ENCODE measurements around the gene DDX5.

Gene DDX5

GRCh38 chr17:64502021-64502420, 4.1 kb downstream of the DDX5 start:
- 95% methylated on average over 3 of the region's 3 CpGs for WGBS

DNA sequence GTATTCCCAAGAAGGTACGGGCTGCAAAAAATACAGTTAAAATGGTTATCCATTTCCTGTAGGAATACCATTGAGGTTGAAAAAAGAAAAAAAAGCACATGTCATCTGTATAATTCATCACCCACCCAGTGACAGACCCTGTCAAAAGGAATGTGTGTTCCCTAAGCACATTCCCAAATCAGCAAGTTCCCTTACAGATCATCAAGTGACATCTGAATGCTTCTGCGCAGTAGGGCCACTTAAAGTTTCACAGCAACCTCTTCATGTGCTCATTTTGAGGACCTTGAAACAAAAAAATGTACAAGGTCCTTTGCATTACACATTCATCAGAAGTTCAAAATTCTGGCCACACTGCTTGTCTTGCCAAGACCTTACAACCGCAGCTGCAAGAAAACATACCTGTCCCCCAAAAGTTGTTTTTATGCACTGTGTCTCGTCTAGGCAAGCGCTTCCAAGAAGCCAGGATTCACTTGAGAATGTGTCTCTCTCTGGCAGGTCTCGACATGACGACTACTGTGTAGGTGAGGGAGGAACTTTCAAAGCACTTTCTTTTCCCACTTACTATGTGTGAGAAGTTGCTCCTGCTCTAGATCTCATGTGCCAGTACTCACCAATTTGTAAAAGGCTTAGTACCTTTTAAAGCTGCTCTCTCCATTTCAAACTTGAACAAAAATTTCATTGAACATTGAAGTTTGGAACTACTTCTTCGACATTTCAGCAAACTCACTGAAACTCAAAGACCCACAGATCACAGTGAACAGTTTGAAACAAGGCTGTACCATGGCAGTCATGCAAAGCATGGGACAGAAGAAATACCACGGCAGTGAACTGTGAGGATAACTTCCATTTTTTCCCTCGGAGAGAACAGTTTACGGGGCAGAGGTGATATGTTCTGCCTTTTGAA, 5.0 kb downstream of the DDX5 start:
- Histone ChIP-seq H2BK5ac (ENCODE audit: low read depth, low read length, poor library complexity, severe bottlenecking) (no peak overlapping the region), H2BK120ac (ENCODE audit: low read depth, low read length) (no peak overlapping the region), H4K91ac (ENCODE audit: low read length) (no peak overlapping the region), H3K9ac (ENCODE audit: low read length) (peak overlapping the region; percentile 100), H3K9me3 (ENCODE audit: control insufficient read depth, low read length) (no peaks in the 10 kb centered on the region), H3K4me1 (ENCODE audit: control insufficient read depth, insufficient read depth, low read depth, low read length) (peaks cover 3% of the 10 kb centered on the region), H2AK5ac (ENCODE audit: low read length, severe bottlenecking) (no peak overlapping the region), H2BK12ac (ENCODE audit: low read length in 2 of 2) (no peak overlapping the region), H2BK15ac (ENCODE audit: low read depth, poor library complexity, severe bottlenecking) (no peak overlapping the region), H3K14ac (ENCODE audit: low read length in 2 of 2) (no peak overlapping the region), H3K4me2 (ENCODE audit: low read length, poor library complexity, severe bottlenecking) (no peak overlapping the region), H3K18ac (ENCODE audit: low read depth in 1 of 2, low read length in 2 of 2) (no peak overlapping the region), H3K27ac (ENCODE audit: low read length, poor library complexity, severe bottlenecking) (no peak overlapping the region), H3K23ac (ENCODE audit: low read length in 2 of 2) (peak overlapping the region in 1 of 2 experiments; percentile 56), H3K36me3 (ENCODE audit: control insufficient read depth in 1 of 2, insufficient read depth in 2 of 2, low read depth in 1 of 2, low read length in 2 of 2) (peaks cover 12 to 76% of the 10 kb centered on the region in 2 experiments), H3K4me3 (ENCODE audit: insufficient read depth in 1 of 2, low read depth in 1 of 2, low read length in 2 of 2) (peak overlapping the region in 1 of 2 experiments; percentile 31), H4K8ac (ENCODE audit: low read length) (no peak overlapping the region), H2AFZ (ENCODE audit: low read depth, low read length) (no peak overlapping the region), H3K27me3 (ENCODE audit: control insufficient read depth in 1 of 2, insufficient read depth in 1 of 2, low read length in 2 of 2) (no peaks in the 10 kb centered on the region), H3K79me1 (replicated peaks; ENCODE audit: low read length, poor library complexity, severe bottlenecking) (peaks cover 4% of the 10 kb centered on the region), H3K4ac (ENCODE audit: low read depth in 1 of 2, low read length in 2 of 2) (no peak overlapping the region)
- no peak for DNase-seq
- 97% methylated on average over 10 of the region's 11 CpGs for WGBS

More at GRCh38 chr17:64502021-64502420, 4.1 kb downstream of the DDX5 start:
- DNase-seq, result no peak
- Histone ChIP-seq H3K4me3 (ENCODE audit: insufficient read depth in 1 of 2, low read depth in 1 of 2, low read length in 2 of 2) (no peak overlapping the region), H3K4ac (ENCODE audit: low read depth in 1 of 2, low read length in 2 of 2) (no peak overlapping the region), H3K23ac (ENCODE audit: low read length in 2 of 2) (no peak overlapping the region), H4K8ac (ENCODE audit: low read length) (no peak overlapping the region), H2BK5ac (ENCODE audit: low read depth, low read length, poor library complexity, severe bottlenecking) (no peak overlapping the region), H2BK12ac (ENCODE audit: low read length in 2 of 2) (no peak overlapping the region), H2AK5ac (ENCODE audit: low read length, severe bottlenecking) (no peak overlapping the region), H3K14ac (ENCODE audit: low read length in 2 of 2) (no peak overlapping the region), H3K9ac (ENCODE audit: low read length) (peak overlapping the region; percentile 100), H3K36me3 (ENCODE audit: control insufficient read depth in 1 of 2, insufficient read depth in 2 of 2, low read depth in 1 of 2, low read length in 2 of 2) (peaks cover 12 to 76% of the 10 kb centered on the region in 2 experiments), H2AFZ (ENCODE audit: low read depth, low read length) (no peak overlapping the region), H3K27me3 (ENCODE audit: control insufficient read depth in 1 of 2, insufficient read depth in 1 of 2, low read length in 2 of 2) (no peaks in the 10 kb centered on the region), H3K18ac (ENCODE audit: low read depth in 1 of 2, low read length in 2 of 2) (no peak overlapping the region), H2BK15ac (ENCODE audit: low read depth, poor library complexity, severe bottlenecking) (no peak overlapping the region), H2BK120ac (ENCODE audit: low read depth, low read length) (no peak overlapping the region), H3K79me1 (replicated peaks; ENCODE audit: low read length, poor library complexity, severe bottlenecking) (no peaks in the 10 kb centered on the region), H3K27ac (ENCODE audit: low read length, poor library complexity, severe bottlenecking) (no peak overlapping the region), H4K91ac (ENCODE audit: low read length) (no peak overlapping the region), H3K4me2 (ENCODE audit: low read length, poor library complexity, severe bottlenecking) (no peak overlapping the region), H3K4me1 (ENCODE audit: control insufficient read depth, insufficient read depth, low read depth, low read length) (peaks cover 3% of the 10 kb centered on the region), H3K9me3 (ENCODE audit: control insufficient read depth, low read length) (no peaks in the 10 kb centered on the region)

GRCh38 chr17:64500487-64500859, 5.6 kb downstream of the DDX5 start:
- Histone ChIP-seq H3K14ac (ENCODE audit: low read length in 2 of 2) (no peak overlapping the region), H3K4me1 (ENCODE audit: control insufficient read depth, insufficient read depth, low read depth, low read length) (peaks cover 6% of the 10 kb centered on the region), H3K4me2 (ENCODE audit: low read length, poor library complexity, severe bottlenecking) (no peak overlapping the region), H2AFZ (ENCODE audit: low read depth, low read length) (no peak overlapping the region), H3K79me1 (replicated peaks; ENCODE audit: low read length, poor library complexity, severe bottlenecking) (peaks cover 4% of the 10 kb centered on the region), H3K27ac (ENCODE audit: low read length, poor library complexity, severe bottlenecking) (no peak overlapping the region), H2BK5ac (ENCODE audit: low read depth, low read length, poor library complexity, severe bottlenecking) (no peak overlapping the region), H2AK5ac (ENCODE audit: low read length, severe bottlenecking) (no peak overlapping the region), H3K4ac (ENCODE audit: low read depth in 1 of 2, low read length in 2 of 2) (no peak overlapping the region), H2BK12ac (ENCODE audit: low read length in 2 of 2) (no peak overlapping the region), H3K36me3 (ENCODE audit: control insufficient read depth in 1 of 2, insufficient read depth in 2 of 2, low read depth in 1 of 2, low read length in 2 of 2) (peaks cover 12 to 76% of the 10 kb centered on the region in 2 experiments), H3K9me3 (ENCODE audit: control insufficient read depth, low read length) (no peaks in the 10 kb centered on the region), H3K27me3 (ENCODE audit: control insufficient read depth in 1 of 2, insufficient read depth in 1 of 2, low read length in 2 of 2) (no peaks in the 10 kb centered on the region), H2BK120ac (ENCODE audit: low read depth, low read length) (no peak overlapping the region), H4K91ac (ENCODE audit: low read length) (no peak overlapping the region), H3K4me3 (ENCODE audit: insufficient read depth in 1 of 2, low read depth in 1 of 2, low read length in 2 of 2) (peak overlapping the region in 1 of 2 experiments; percentile 25), H3K18ac (ENCODE audit: low read depth in 1 of 2, low read length in 2 of 2) (no peak overlapping the region), H3K9ac (ENCODE audit: low read length) (peak overlapping the region; percentile 100), H2BK15ac (ENCODE audit: low read depth, poor library complexity, severe bottlenecking) (no peak overlapping the region), H4K8ac (ENCODE audit: low read length) (no peak overlapping the region), H3K23ac (ENCODE audit: low read length in 2 of 2) (no peak overlapping the region)
- WGBS, result 88% methylated on average over 6 of the region's 8 CpGs
- no peak for DNase-seq

DNA sequence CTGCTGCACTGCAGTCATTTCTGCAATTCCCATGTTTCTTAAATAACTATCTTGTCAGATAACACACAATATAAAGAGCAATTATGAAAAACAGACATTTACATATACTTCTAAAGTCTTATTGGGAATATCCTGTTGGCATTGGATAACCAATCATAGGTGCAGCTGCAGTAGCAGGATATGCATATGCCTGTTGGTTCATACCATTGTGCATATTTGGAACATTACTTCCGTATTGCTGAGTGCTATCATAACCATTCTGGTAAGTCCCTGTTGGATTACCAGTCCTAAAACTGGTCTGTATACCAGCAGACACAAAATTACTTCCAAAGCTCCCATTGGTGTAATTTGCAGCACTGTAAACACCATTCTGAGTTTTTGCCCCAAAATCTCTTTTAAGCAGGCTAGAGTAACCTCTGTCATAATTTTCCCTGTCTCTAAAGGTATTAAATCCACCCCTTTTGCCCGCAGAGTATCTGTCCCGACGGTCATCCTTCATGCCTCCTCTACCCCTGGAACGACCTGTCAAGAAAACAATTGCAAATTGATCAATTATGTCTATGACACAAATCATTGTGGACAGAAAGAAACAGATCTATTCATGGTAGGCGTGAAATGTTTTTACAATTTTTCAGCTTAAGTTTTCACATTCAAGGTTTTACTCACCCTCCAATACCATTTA, 6.1 kb downstream of the DDX5 start:
- H2BK12ac ChIP-seq (ENCODE audit: low read length in 2 of 2), result no peak overlapping the region
- H3K4me3 ChIP-seq (ENCODE audit: insufficient read depth in 1 of 2, low read depth in 1 of 2, low read length in 2 of 2), result peak overlapping the region in 1 of 2 experiments; percentile 25
- no peak overlapping the region for H3K18ac ChIP-seq (ENCODE audit: low read depth in 1 of 2, low read length in 2 of 2)
- no peak overlapping the region for H2BK5ac ChIP-seq (ENCODE audit: low read depth, low read length, poor library complexity, severe bottlenecking)
- no peak overlapping the region for H3K23ac ChIP-seq (ENCODE audit: low read length in 2 of 2)
- no peak overlapping the region for H4K8ac ChIP-seq (ENCODE audit: low read length)
- H3K9ac ChIP-seq (ENCODE audit: low read length), result peak overlapping the region; percentile 100
- H3K27me3 ChIP-seq (ENCODE audit: control insufficient read depth in 1 of 2, insufficient read depth in 1 of 2, low read length in 2 of 2), result no peaks in the 10 kb centered on the region
- peaks cover 4% of the 10 kb centered on the region for H3K79me1 ChIP-seq (replicated peaks; ENCODE audit: low read length, poor library complexity, severe bottlenecking)
- H2AK5ac ChIP-seq (ENCODE audit: low read length, severe bottlenecking), result no peak overlapping the region
- no peak overlapping the region for H3K4me2 ChIP-seq (ENCODE audit: low read length, poor library complexity, severe bottlenecking)
- no peak overlapping the region for H3K14ac ChIP-seq (ENCODE audit: low read length in 2 of 2)
- H3K36me3 ChIP-seq (ENCODE audit: control insufficient read depth in 1 of 2, insufficient read depth in 2 of 2, low read depth in 1 of 2, low read length in 2 of 2), result peaks cover 12 to 74% of the 10 kb centered on the region in 2 experiments
- H3K27ac ChIP-seq (ENCODE audit: low read length, poor library complexity, severe bottlenecking), result peak overlapping the region; percentile 38
- no peak overlapping the region for H4K91ac ChIP-seq (ENCODE audit: low read length)
- no peak overlapping the region for H2BK15ac ChIP-seq (ENCODE audit: low read depth, poor library complexity, severe bottlenecking)
- 90% methylated on average over 6 of the region's 6 CpGs for WGBS
- no peak overlapping the region for H2AFZ ChIP-seq (ENCODE audit: low read depth, low read length)
- DNase-seq, result peak; percentile 36
- H3K9me3 ChIP-seq (ENCODE audit: control insufficient read depth, low read length), result no peaks in the 10 kb centered on the region
- no peak overlapping the region for H2BK120ac ChIP-seq (ENCODE audit: low read depth, low read length)
- H3K4me1 ChIP-seq (ENCODE audit: control insufficient read depth, insufficient read depth, low read depth, low read length), result peaks cover 7% of the 10 kb centered on the region
- no peak overlapping the region for H3K4ac ChIP-seq (ENCODE audit: low read depth in 1 of 2, low read length in 2 of 2)
